Mesodermal cell (in vitro differentiated cells): Measurements from ENCODE around the gene C2CD5.
"Not testable (repeated sequence)": the region's sequence is repeated elsewhere in the genome, so short reads cannot be mapped to it uniquely, and the experiment has no call there.

ENCODE experiments used
- H3K27ac ChIP-seq: 2 replicates; pipeline ENCODE4 v1.7.0; 2013; ENCODE audit warnings: mild to moderate bottlenecking, low read depth, low read length, moderate library complexity; ENCODE audit not compliant: severe bottlenecking
- H3K36me3 ChIP-seq: 2 replicates; pipeline ENCODE4 v1.7.1; 2013; ENCODE audit warnings: mild to moderate bottlenecking, low read length, moderate library complexity; ENCODE audit not compliant: control insufficient read depth, insufficient read depth
- H3K4me1 ChIP-seq: one replicate; pipeline ENCODE4 v1.7.1; 2013; ENCODE audit warnings: mild to moderate bottlenecking, low read length; ENCODE audit not compliant: insufficient read depth, control insufficient read depth, poor library complexity, severe bottlenecking
- H3K4me3 ChIP-seq: 2 replicates; pipeline ENCODE4 v1.7.0; 2013; ENCODE audit warnings: low read length, control low read depth, mild to moderate bottlenecking; ENCODE audit not compliant: insufficient read depth, poor library complexity, severe bottlenecking; ENCODE audit errors: extremely low read depth
- H3K9me3 ChIP-seq: 2 replicates; pipeline ENCODE4 v1.7.1; 2013; ENCODE audit warnings: mild to moderate bottlenecking, low read length, moderate library complexity; ENCODE audit not compliant: control insufficient read depth
- WGBS, 2 experiments: methylation state at CpG; one replicate each; pipeline ENCODE4 v1.1.5; 2013; ENCODE audit warnings: missing lambda C conversion rate in 2 of 2; ENCODE audit not compliant: insufficient coverage in 2 of 2; 5-methylcytosine and 5-hydroxymethylcytosine counted together

Gene C2CD5

DNA sequence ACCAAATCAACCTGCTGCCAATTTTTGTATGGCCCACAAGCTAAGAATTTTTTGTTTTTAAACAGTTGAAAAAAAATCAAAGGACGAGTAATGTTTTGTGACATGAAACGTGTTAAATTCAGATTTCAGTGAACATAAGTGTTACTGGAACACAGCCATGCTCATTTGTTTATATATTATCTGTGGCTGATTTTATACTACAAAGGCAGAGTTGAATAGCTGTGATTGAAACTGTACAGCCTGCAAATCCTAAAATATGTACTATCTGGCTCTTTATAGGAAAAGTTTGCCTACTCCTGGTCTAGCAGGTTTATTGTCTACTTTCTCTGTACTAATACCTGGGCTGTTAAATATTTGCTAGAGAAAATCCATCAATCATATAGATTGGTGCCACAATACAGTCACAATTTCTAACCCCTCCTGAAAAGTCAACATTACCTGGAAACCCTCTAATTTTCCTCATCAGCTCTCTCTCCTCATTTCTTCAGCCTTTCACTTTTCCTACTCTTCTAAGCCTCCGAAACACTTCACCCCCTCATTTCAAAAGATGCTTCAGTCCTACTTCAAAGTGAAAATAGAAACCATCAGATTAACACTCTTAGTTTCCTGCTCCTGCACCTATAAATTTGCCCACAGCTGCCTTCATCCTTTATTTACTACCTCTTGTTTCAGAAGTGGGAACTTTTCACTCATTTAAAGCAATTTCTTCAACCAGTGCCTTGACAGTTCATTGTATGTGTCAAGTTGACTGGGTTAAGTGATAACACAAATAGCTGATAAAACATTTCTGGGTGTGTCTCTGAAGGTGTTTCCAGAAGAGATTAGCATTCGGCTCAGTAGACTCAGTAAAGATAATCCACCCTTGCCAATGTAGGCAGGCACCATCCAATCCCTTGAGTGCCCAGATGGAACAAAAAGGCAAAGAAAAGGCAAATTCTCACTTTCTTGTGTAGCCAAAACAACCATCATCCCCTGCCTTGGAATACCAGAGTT is 18.0 kb upstream of the C2CD5 start:
- Histone ChIP-seq H3K4me3 (no peak overlapping the region), H3K4me1 (no peaks in the 10 kb centered on the region), H3K36me3 (no peaks in the 10 kb centered on the region), H3K27ac (no peak overlapping the region), H3K9me3 (no peaks in the 10 kb centered on the region)
- 89 to 97% methylated on average over 2 to 3 of the region's 4 CpGs for WGBS, 2 experiments

DNA sequence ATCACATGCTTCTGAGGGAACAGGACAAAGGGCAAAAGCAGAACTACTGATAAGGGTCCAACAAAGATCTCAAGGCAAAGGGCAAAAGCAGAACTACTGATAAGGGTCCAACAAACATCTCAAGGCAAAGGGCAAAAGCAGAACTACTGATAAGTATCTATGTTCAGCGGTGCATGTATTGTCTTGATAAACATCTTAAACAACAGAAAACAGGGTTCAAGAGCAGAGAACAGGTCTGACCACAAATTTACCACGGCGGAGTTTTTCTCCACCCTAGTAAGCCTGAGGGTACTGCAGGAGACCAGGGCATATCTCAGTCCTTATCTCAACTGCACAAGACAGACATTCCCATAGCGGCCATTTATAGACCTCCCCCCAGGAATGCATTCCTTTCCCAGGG is 10.4 kb upstream of the C2CD5 start:
- H3K4me3 ChIP-seq, H3K27ac ChIP-seq, H3K9me3 ChIP-seq, H3K4me1 ChIP-seq, H3K36me3 ChIP-seq: not testable (repeated sequence)
- WGBS, 2 experiments: 83 to 100% methylated on average over 1 to 2 of the region's 4 CpGs

DNA sequence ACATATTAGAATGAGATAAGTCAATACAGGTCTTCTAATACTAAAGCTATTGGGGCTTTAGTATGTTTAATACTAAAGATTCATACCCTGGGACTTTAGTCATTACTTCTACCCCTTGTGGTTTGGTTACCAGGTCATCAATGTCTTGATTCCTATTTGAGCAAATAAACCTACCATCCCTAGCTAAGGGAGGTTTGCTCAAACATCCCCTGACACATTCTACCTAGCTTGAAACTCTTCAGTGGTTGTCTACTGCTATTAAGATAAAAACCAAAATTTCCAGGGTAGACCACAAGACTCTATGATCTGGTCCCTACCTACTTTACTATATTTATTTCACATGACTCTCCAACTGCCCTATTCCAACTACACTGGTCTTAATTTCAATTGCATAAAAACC is 7.3 kb upstream of the C2CD5 start:
- H3K9me3 ChIP-seq: no peaks in the 10 kb centered on the region
- H3K4me3 ChIP-seq: no peak overlapping the region
- H3K36me3 ChIP-seq: no peaks in the 10 kb centered on the region
- no peaks in the 10 kb centered on the region for H3K4me1 ChIP-seq
- H3K27ac ChIP-seq: no peak overlapping the region

DNA sequence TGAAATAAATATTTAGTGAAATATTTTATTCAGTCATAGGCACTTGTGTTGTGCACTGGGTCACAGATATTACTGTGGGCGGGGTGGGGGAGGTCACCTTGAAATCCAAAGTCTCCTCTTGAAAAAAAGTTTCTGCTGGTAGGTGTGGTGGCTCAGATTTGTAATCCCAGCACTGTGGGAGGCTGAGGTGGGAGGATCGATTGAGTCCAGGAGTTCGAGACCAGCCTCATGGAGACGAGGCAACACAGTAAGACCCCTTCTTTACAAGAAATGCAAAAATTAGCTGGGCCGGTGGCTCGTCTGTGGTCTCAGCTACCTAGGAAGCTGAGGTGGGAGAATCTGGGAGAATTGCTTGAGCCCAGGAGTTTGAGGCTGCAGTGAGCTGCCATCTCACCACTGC is 913 bp upstream of the C2CD5 start:
- no peak overlapping the region for H3K27ac ChIP-seq
- 75 to 100% methylated on average over 2 to 3 of the region's 6 CpGs for WGBS, 2 experiments

DNA sequence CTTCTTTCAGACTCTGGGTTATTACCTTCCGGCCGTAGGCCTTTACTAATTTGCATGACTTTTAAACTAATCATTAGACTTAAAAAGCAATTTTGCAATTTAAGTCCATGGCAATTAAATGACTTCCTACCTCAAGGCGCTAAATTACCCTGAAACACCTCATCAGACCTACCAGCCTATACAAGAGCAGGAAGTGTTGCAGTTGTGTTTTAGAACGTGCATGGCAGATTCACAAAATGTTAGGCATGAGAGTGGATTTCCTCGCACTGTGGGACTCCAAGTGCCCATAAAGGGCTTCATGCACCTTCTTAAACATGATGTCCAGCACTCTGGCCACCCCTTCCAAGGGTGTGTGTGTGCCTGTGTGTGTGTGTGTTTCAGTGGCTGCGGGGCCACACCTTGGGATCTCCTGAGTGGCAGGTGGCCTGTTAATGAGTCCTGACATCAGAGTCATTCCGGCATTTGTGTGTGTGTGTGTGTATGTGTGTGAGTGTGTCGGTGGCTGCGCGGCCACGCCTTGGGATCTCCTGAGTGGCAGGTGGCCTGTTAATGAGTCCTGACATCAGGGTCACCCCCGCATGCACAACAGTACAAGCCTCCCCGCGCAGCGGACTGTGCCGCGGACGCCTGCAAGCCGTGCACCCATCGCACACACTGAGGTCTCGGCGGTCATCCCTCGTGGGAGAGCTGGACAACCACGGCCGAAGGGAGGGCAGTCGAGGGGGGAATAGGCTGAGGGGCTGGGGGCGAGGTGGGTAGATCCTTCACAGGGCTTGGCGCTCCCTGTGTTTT is 900 bp downstream of the C2CD5 start:
- WGBS, 2 experiments: 20 to 53% methylated on average over 7 to 22 of the region's 28 CpGs
- Histone ChIP-seq H3K4me1 (peaks cover 3% of the 10 kb centered on the region), H3K9me3 (no peaks in the 10 kb centered on the region), H3K4me3 (peak overlapping the region; percentile 71), H3K27ac (peak overlapping the region; percentile 82), H3K36me3 (peaks cover 5% of the 10 kb centered on the region)

More for the DNA sequence above, 913 bp upstream of the C2CD5 start:
- Histone ChIP-seq H3K4me3 (peak overlapping the region; percentile 71), H3K36me3 (no peaks in the 10 kb centered on the region), H3K4me1 (no peaks in the 10 kb centered on the region), H3K9me3 (no peaks in the 10 kb centered on the region)

DNA sequence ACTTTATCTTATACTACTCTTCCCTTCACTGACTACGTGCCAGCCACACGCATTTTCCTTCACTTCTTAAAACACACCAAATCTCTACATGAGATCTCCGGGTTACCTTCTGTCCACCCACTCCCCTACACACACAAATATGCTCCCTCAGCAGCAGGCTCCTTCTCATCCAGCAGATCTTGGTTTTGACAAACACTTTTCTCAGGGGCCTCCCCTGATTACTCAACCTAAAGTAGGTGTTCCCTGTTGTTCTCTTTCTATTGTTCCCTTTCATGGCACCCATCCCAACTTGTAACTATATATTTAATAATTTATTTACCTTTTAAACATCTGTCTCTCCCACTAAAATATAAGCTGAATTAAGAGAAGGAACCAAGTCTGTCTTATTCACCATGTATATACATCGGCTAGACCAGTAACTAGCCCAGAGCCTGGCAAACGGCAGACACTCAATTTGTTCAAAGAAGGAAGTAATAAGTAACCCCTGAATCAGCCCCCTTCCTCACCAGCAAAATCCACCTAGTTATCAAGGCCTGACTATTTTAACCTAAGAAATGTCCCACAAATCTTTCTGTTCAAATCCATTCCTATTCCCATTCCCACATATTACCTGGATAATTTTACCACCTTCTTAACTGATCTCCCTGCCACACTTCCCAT is 2.7 kb downstream of the C2CD5 start:
- 94 to 98% methylated on average over 5 of the region's 5 CpGs for WGBS, 2 experiments

DNA sequence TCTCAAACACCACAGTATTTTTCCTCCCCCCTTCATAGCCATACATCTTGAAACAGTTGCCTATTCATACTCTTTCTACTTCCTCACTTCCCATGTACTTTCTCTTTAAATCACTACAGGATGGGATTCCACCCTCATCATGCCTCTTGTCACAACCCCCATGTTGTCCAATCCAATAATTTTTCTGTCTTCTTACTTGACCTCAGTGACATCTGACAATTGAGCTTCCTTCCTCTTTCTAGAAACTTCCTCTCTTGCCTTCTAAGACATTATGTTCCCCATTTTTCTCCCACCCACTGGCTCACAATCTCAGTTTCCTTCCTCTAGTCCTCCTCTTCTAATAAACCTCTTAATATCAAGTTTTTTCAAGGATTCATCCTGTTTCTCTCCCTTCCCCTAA is 5.3 kb downstream of the C2CD5 start:
- Histone ChIP-seq H3K9me3 (no peaks in the 10 kb centered on the region), H3K27ac (no peak overlapping the region), H3K4me3 (no peak overlapping the region), H3K4me1 (peaks cover 3% of the 10 kb centered on the region), H3K36me3 (peaks cover 8% of the 10 kb centered on the region)

More for the DNA sequence above, 2.7 kb downstream of the C2CD5 start:
- H3K4me1 ChIP-seq: peaks cover 3% of the 10 kb centered on the region
- H3K4me3 ChIP-seq: no peak overlapping the region
- no peak overlapping the region for H3K27ac ChIP-seq
- H3K36me3 ChIP-seq: peaks cover 5% of the 10 kb centered on the region
- no peaks in the 10 kb centered on the region for H3K9me3 ChIP-seq

DNA sequence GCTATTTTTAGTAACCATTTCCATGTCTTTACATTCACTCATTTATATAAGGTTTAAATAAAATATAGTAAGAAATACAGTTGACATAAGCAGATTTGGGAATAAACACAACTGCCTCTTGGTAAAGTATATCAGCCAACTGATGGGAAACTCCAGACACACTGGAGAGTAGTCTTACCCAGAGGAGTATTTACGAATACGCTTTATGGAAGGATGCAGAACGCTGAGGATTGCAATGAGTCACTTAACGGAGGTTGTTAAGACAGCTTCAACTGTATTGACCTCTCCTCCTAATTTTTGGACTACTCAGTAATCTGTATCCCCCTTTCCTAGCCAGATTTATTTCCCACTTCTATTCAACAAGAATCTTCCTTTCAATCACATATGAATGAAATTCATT is 6.0 kb downstream of the C2CD5 start:
- Histone ChIP-seq H3K27ac (no peak overlapping the region), H3K36me3 (peaks cover 15% of the 10 kb centered on the region), H3K9me3 (no peaks in the 10 kb centered on the region), H3K4me1 (peaks cover 3% of the 10 kb centered on the region), H3K4me3 (no peak overlapping the region)
- 85 to 94% methylated on average over 4 of the region's 4 CpGs for WGBS, 2 experiments

DNA sequence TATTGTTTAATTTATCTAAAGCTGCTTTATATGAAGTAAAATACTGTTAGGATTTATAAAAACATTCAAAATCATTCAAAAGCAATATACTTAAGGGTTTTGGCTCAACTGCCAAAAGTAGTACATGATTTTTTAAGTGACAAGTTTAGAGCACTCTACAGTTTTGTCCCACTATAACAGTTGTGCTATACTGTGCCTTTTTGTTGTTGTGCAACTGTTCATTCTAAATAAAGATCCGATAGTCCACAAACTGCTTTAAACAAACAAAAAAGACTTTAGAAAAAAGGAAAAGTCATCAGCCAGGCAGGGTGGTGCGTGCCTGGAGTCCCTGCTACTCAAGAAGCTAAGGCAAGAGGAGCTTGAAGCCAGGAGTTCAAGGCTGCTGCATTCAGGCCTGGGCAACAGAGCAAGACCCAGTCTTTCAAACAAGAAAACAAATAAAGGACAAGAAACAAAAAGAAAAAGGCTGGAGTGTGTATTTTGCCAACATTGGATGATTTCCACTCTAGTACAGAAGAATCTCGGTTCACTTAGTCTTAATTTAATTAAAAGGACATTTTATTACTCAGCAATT is 7.3 kb downstream of the C2CD5 start:
- Histone ChIP-seq H3K27ac (no peak overlapping the region), H3K4me3 (no peak overlapping the region)
- WGBS, 2 experiments: no CpG with 5 or more reads among the region's 3 CpGs

DNA sequence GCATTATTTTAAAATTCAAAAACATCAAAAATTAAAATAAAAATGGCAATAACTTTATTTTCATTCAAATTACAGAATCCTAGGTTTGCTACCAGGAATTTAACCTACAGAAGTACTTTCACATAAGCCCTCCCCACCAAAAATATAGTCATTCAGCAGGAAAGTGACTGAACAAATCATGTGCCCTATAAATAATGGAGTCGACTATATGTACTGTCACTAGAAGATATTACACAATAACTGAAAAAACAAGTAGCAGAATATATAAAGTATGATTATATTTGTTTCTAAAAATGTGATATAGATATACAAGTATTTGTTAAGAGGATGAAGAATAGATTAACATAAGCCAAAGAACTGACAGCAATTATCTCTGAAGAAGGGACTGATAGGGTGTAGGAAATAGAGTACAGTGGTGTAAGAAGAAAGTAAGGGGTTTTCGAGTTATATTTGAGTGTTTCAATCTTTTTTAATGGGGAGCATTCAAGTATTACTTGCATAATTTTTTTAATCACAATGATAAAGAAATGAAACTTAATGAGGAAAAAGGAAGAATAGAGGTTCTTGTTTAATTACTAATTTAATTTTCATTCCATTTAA is 7.9 kb downstream of the C2CD5 start:
- WGBS, 2 experiments: no CpG with 5 or more reads among the region's 2 CpGs

More for the DNA sequence above, 7.3 kb downstream of the C2CD5 start:
- peaks cover 3% of the 10 kb centered on the region for H3K4me1 ChIP-seq
- H3K9me3 ChIP-seq: no peaks in the 10 kb centered on the region
- H3K36me3 ChIP-seq: peaks cover 27% of the 10 kb centered on the region

More for the DNA sequence above, 7.9 kb downstream of the C2CD5 start:
- Histone ChIP-seq H3K9me3 (peaks cover 4% of the 10 kb centered on the region), H3K4me3 (no peak overlapping the region), H3K4me1 (peaks cover 3% of the 10 kb centered on the region), H3K36me3 (peaks cover 33% of the 10 kb centered on the region), H3K27ac (no peak overlapping the region)
